ENCODE measurements around the gene CCDC107. TPM values are rescaled to one million over a fixed set of nuclear protein-coding genes. Genes with fewer than 3 reads are reported as not detected.
"Not testable (repeated sequence)": the region's sequence is repeated elsewhere in the genome, so short reads cannot be mapped to it uniquely, and the experiment has no call there.

Gene CCDC107
- total RNA-seq, 1 donor from 2014 or later, result 103 TPM

GRCh38 chr9:35637427-35637955, 20.6 kb upstream of the CCDC107 start:
- peak; percentile 3 for DNase-seq (ENCODE audit: low spot score)

GRCh38 chr9:35638751-35639150, 19.3 kb upstream of the CCDC107 start:
- peak; percentile 16 for DNase-seq (ENCODE audit: low spot score)

GRCh38 chr9:35639225-35639624, 18.9 kb upstream of the CCDC107 start:
- DNase-seq (ENCODE audit: low spot score), result not testable (repeated sequence)

- DNase-seq (ENCODE audit: low spot score), result no peak
Measured at GRCh38 chr9:35639631-35640030, 18.5 kb upstream of the CCDC107 start.

GRCh38 chr9:35640431-35640830, 17.7 kb upstream of the CCDC107 start:
- not testable (repeated sequence) for DNase-seq (ENCODE audit: low spot score)

GRCh38 chr9:35641478-35641877, 16.6 kb upstream of the CCDC107 start:
- DNase-seq (ENCODE audit: low spot score), result peak; percentile 0

- no peak for DNase-seq (ENCODE audit: low spot score)
Measured at GRCh38 chr9:35643046-35643445, 15.0 kb upstream of the CCDC107 start.

GRCh38 chr9:35645736-35646135, 12.4 kb upstream of the CCDC107 start:
- not testable (repeated sequence) for DNase-seq (ENCODE audit: low spot score)

GRCh38 chr9:35646153-35646532, 11.9 kb upstream of the CCDC107 start:
- no peak for DNase-seq (ENCODE audit: low spot score)

GRCh38 chr9:35646533-35647265, 11.4 kb upstream of the CCDC107 start:
- DNase-seq (ENCODE audit: low spot score), result peak; percentile 98

- DNase-seq (ENCODE audit: low spot score), result no peak
Measured at GRCh38 chr9:35649431-35650340, 8.4 kb upstream of the CCDC107 start.

GRCh38 chr9:35650341-35651158, 7.5 kb upstream of the CCDC107 start, which contains the start of gene SIT1:
Gene SIT1, minus strand, starts transcription at chr9:35650931. Its CDS starts 78 bp downstream, at chr9:35650853.
- DNase-seq (ENCODE audit: low spot score), result no peak

- DNase-seq (ENCODE audit: low spot score), result no peak
Measured at GRCh38 chr9:35651956-35652828, 5.9 kb upstream of the CCDC107 start.

GRCh38 chr9:35652829-35653209, 5.3 kb upstream of the CCDC107 start:
- DNase-seq (ENCODE audit: low spot score), result no peak

- no peak for DNase-seq (ENCODE audit: low spot score)
Measured at GRCh38 chr9:35653611-35654010, 4.5 kb upstream of the CCDC107 start.

GRCh38 chr9:35656348-35656747, 1.7 kb upstream of the CCDC107 start:
- DNase-seq (ENCODE audit: low spot score), result no peak

- DNase-seq (ENCODE audit: low spot score), result no peak
Measured at GRCh38 chr9:35656831-35657545, 1.1 kb upstream of the CCDC107 start.

- DNase-seq (ENCODE audit: low spot score), result peak; percentile 98
Measured at GRCh38 chr9:35657546-35658136, 451 bp upstream of the CCDC107 start, which contains the start of gene RMRP. Gene RMRP, minus strand, starts transcription at chr9:35658019.

GRCh38 chr9:35658968-35659220, 802 bp downstream of the CCDC107 start:
- DNase-seq (ENCODE audit: low spot score), result no peak
